T-cell (primary cell): ENCODE data around the gene TMED3. TPM values are rescaled to one million over a fixed set of nuclear protein-coding genes. Genes with fewer than 3 reads are reported as not detected.
"Not testable (repeated sequence)": the region's sequence is repeated elsewhere in the genome, so short reads cannot be mapped to it uniquely, and the experiment has no call there.

Experiments used
- ATAC-seq, 4 experiments: fragments of 200-7000 bp in 3 of 4; fragments of 150-1000 bp in 1 of 4; cut with Tn5 transposase; replicated peaks in 1 of 4; 1 replicate in 3 of 4; 2 replicates in 1 of 4; pipeline ENCODE4 v1.10.0; 2021; ENCODE audit warnings: moderate library complexity in 3 of 4, mild to moderate bottlenecking in 2 of 4, moderate number of reproducible peaks in 1 of 4
- CTCF ChIA-PET, 2 donors: fragments of 300-600 bp; sonication (Branson Sonifier 250); formaldehyde crosslinking; loops; one replicate each; lab custom pipeline; 2022; ENCODE audit warnings: antibody characterized with exemption in 2 of 2; lab: Charles Lee
- POLR2A ChIA-PET, 2 donors: fragments of 300-600 bp; sonication (Branson Sonifier 250); formaldehyde crosslinking; loops; one replicate each; lab custom pipeline; 2022; ENCODE audit warnings: antibody characterized with exemption in 2 of 2; lab: Charles Lee
- DNase-seq, 35 experiments: peaks; one replicate each; pipeline versions ENCODE4 v3.0.0 to v3.0.0-alpha.2; 2013 to 2023
- H3K27ac ChIP-seq: one replicate; pipeline ENCODE4 v1.5.1; 2013; ENCODE audit warnings: low read length
- H3K27me3 ChIP-seq, 2 experiments: replicated peaks in 1 of 2; 1 replicate in 1 of 2; 2 replicates in 1 of 2; pipeline versions ENCODE4 v1.6.1 to v1.7.0; 2013; ENCODE audit warnings: low read length in 1 of 2, mixed read lengths in 1 of 2; ENCODE audit not compliant: control insufficient read depth in 2 of 2, insufficient read depth in 2 of 2; ENCODE audit errors: extremely low read depth in 1 of 2
- H3K36me3 ChIP-seq, 2 donors: 1 replicate in 1 of 2; 2 replicates in 1 of 2; pipeline versions ENCODE4 v1.6.1 to v1.7.0; 2013; ENCODE audit warnings: low read length in 1 of 2; ENCODE audit not compliant: control insufficient read depth in 2 of 2, insufficient read depth in 1 of 2; ENCODE audit errors: extremely low read depth in 1 of 2
- H3K4me1 ChIP-seq, 2 experiments: 1 replicate in 1 of 2; 2 replicates in 1 of 2; pipeline versions ENCODE4 v1.6.1 to v1.7.0; 2013; ENCODE audit warnings: low read length in 2 of 2, mixed read lengths in 1 of 2; ENCODE audit not compliant: insufficient read depth in 2 of 2, control insufficient read depth in 1 of 2; ENCODE audit errors: extremely low read depth in 1 of 2
- H3K4me3 ChIP-seq, 2 donors: 1 replicate in 1 of 2; 2 replicates in 1 of 2; pipeline versions ENCODE4 v1.5.1 to v1.7.0; 2013; ENCODE audit warnings: mild to moderate bottlenecking in 2 of 2, low read length in 1 of 2, moderate library complexity in 1 of 2; ENCODE audit not compliant: control insufficient read depth in 1 of 2; ENCODE audit errors: extremely low read depth in 1 of 2
- H3K9me3 ChIP-seq: 2 replicates; pipeline ENCODE4 v1.7.0; 2013
- H3K27ac Mint-ChIP-seq, 2 donors: one replicate each; pipeline ENCODE4 v1.8.0; 2020 to 2021; ENCODE audit warnings: mild to moderate bottlenecking in 2 of 2, mixed read lengths in 2 of 2
- H3K27me3 Mint-ChIP-seq, 2 donors: one replicate each; pipeline ENCODE4 v1.8.0; 2021 to 2022; ENCODE audit warnings: mixed read lengths in 2 of 2
- H3K36me3 Mint-ChIP-seq: one replicate; pipeline ENCODE4 v1.8.0; 2021; ENCODE audit warnings: mixed read lengths
- H3K4me1 Mint-ChIP-seq, 3 donors: one replicate each; pipeline ENCODE4 v1.8.0; 2020 to 2022; ENCODE audit warnings: mixed read lengths in 3 of 3, mild to moderate bottlenecking in 1 of 3
- H3K4me3 Mint-ChIP-seq, 3 donors: one replicate each; pipeline ENCODE4 v1.8.0; 2020 to 2022; ENCODE audit warnings: mild to moderate bottlenecking in 3 of 3, mixed read lengths in 3 of 3, moderate library complexity in 3 of 3
- H3K9me3 Mint-ChIP-seq, 3 donors: one replicate each; pipeline ENCODE4 v1.8.0; 2020 to 2022; ENCODE audit warnings: mixed read lengths in 3 of 3
- WGBS: methylation state at CpG from one replicate; pipeline ENCODE4 v1.1.5; 2013; ENCODE audit warnings: missing lambda C conversion rate; ENCODE audit not compliant: insufficient coverage; 5-methylcytosine and 5-hydroxymethylcytosine counted together
- total RNA-seq, 35 experiments: library from RNA in 6 of 35; stranded (reverse) in 6 of 35; fragments of 120-200 nt in 1 of 35; gene quantifications; one replicate each; pipeline versions ENCODE4 v1.2.1 to v1.2.4 and lab custom pipeline; 2013 to 2026

TMED3 gene
- total RNA-seq, 5 donors from 2014 or later (not counting 1 experiment from before 2014, with no cell fraction given), result 20.3 to 27.5 (median 23.8) TPM

DNA sequence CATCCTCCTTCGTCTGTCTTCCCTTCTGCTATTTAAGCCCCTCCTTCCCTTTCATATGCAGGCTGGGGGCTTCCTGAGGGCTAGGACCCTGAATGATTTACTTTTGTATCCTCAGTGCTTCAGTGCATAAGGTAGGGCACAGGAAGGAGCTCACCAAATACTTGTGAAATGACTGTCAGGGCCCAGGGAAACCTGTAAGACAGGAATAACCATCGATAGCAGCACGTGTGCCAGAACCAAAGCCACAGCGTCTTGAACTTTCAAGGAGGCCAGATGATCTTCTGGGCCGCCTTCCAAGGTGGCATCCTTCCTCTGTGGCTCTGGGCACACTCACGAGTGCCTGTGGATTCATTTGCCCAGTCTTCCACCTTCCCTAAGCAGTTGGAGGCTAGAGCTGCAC lies 3.9 kb downstream of the TMED3 start:
- no peak for DNase-seq
- Mint-ChIP-seq H3K4me3 (no peak overlapping the region), H3K4me1 (peaks cover 59 to 72% (median 70%) of the 10 kb centered on the region in 3 donors), H3K27me3 (peaks cover 3% of the 10 kb centered on the region in 2 donors), H3K36me3 (peaks cover 67% of the 10 kb centered on the region), H3K9me3 (no peaks in the 10 kb centered on the region), H3K27ac (no peak overlapping the region)
- no peak overlapping the region for H3K4me3 ChIP-seq
- no peaks in the 10 kb centered on the region for H3K27me3 ChIP-seq
- ATAC-seq, result no peak
- H3K27ac ChIP-seq, result no peak overlapping the region
- H3K4me1 ChIP-seq, result peaks cover 8 to 36% of the 10 kb centered on the region in 2 experiments
- H3K36me3 ChIP-seq, result peaks cover 8 to 58% of the 10 kb centered on the region in 2 donors
- no peaks in the 10 kb centered on the region for H3K9me3 ChIP-seq
- POLR2A ChIA-PET, result no interaction called here
- CTCF ChIA-PET, result no interaction called here
- 89% methylated on average over 4 of the region's 6 CpGs for WGBS

DNA sequence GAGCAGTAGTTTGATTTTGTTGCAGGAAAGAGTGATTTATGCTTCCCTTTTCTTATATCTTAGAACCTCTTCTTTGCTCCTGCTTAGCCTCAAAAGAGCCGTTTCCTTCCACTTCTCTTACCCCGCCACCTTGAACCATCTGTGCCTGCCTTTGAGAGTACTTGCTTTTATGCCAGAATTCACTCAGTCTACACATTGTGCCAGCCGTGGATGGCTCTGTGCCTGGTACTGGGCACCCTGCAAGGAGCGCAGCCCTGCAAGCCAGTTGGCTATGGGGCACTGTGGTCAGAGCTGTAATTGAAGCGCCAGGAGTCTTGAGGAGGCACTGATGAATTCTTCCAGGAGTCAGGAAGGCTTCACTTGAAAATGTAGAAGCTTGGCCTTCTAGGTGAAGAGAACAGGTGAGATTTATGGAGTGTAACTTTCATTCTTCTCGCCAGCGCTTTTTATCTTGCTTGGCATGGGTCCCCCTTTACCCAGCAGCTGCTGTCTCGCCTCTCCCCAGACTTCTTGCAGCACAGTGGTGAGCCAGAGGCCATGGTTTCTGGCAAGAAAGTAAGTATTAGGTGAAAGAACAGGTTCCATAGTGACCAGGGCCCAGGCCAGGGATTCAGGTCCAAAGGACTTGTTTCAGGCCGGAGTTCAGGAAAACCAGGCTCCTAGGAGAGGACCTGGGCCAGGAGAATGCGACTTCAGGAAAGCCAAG lies 4.9 kb downstream of the TMED3 start:
- Histone ChIP-seq H3K4me1 (peaks cover 8 to 31% of the 10 kb centered on the region in 2 experiments), H3K27me3 (no peaks in the 10 kb centered on the region), H3K4me3 (no peak overlapping the region), H3K36me3 (peaks cover 12 to 61% of the 10 kb centered on the region in 2 donors), H3K27ac (no peak overlapping the region), H3K9me3 (no peaks in the 10 kb centered on the region)
- H3K27ac Mint-ChIP-seq, result no peak overlapping the region
- no peaks in the 10 kb centered on the region for H3K9me3 Mint-ChIP-seq
- POLR2A ChIA-PET, result interaction anchor here in 1 of 2 donors (0.5 kb wide), 1 partner anchor 812 kb away, joined by 3 read pairs; no protein-coding TSS in a partner anchor
- no peak for DNase-seq
- CTCF ChIA-PET, result no interaction called here
- no peak overlapping the region for H3K4me3 Mint-ChIP-seq
- no peak for ATAC-seq
- peaks cover 72% of the 10 kb centered on the region for H3K36me3 Mint-ChIP-seq
- H3K27me3 Mint-ChIP-seq, result no peaks in the 10 kb centered on the region
- H3K4me1 Mint-ChIP-seq, result peaks cover 59 to 67% (median 65%) of the 10 kb centered on the region in 3 donors
- WGBS, result 100% methylated on average over 4 of the region's 10 CpGs

DNA sequence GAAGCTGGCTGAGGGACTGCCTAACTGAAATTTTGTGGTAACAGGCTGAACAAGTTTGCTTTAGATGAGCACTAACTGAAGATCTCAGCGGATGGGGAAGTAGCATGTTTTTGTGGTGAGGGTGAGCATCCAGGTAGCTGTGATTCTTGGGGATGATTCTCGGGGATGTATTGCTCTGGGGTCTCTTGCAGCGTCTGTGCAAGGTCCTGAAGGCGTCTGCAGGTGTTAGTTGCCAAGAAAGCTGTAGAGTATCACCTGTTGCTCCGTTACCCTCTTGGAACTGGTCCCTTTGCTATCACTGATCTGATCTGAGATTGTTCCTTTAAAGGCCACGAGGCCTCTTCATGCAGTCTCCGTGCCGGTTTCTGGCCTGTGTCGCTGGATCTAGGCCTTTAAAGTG lies 6.0 kb downstream of the TMED3 start:
- no peak for ATAC-seq
- Histone ChIP-seq H3K9me3 (no peaks in the 10 kb centered on the region), H3K4me1 (peaks cover 6 to 25% of the 10 kb centered on the region in 2 experiments), H3K27me3 (no peaks in the 10 kb centered on the region), H3K4me3 (no peak overlapping the region), H3K36me3 (peaks cover 12 to 72% of the 10 kb centered on the region in 2 donors), H3K27ac (no peak overlapping the region)
- CTCF ChIA-PET, result no interaction called here
- H3K4me3 Mint-ChIP-seq, result no peak overlapping the region
- WGBS, result 86% methylated on average over 8 of the region's 9 CpGs
- H3K36me3 Mint-ChIP-seq, result peaks cover 83% of the 10 kb centered on the region
- DNase-seq, result no peak
- H3K27ac Mint-ChIP-seq, result no peak overlapping the region
- POLR2A ChIA-PET, result no interaction called here
- H3K4me1 Mint-ChIP-seq, result peaks cover 60 to 65% (median 64%) of the 10 kb centered on the region in 3 donors
- no peaks in the 10 kb centered on the region for H3K9me3 Mint-ChIP-seq
- no peaks in the 10 kb centered on the region for H3K27me3 Mint-ChIP-seq

- H3K36me3 Mint-ChIP-seq, result peaks cover 89% of the 10 kb centered on the region
- WGBS, result 100% methylated on average over 2 of the region's 9 CpGs
- H3K27ac Mint-ChIP-seq, H3K27ac ChIP-seq, H3K9me3 Mint-ChIP-seq, ATAC-seq, H3K9me3 ChIP-seq, H3K4me3 ChIP-seq, DNase-seq, POLR2A ChIA-PET, H3K27me3 ChIP-seq, CTCF ChIA-PET, H3K4me3 Mint-ChIP-seq, H3K27me3 Mint-ChIP-seq: not testable (repeated sequence)
- H3K4me1 ChIP-seq, result peaks cover 0 to 12% of the 10 kb centered on the region in 2 experiments
- H3K36me3 ChIP-seq, result peaks cover 11 to 78% of the 10 kb centered on the region in 2 donors
- H3K4me1 Mint-ChIP-seq, result peaks cover 35 to 41% (median 39%) of the 10 kb centered on the region in 3 donors
Measured at GRCh38 chr15:79319973-79320372, 9.1 kb downstream of the TMED3 start.

- no peaks in the 10 kb centered on the region for H3K9me3 ChIP-seq
- no peak overlapping the region for H3K27ac ChIP-seq
- no peak overlapping the region for H3K27ac Mint-ChIP-seq
- peaks cover 88% of the 10 kb centered on the region for H3K36me3 Mint-ChIP-seq
- H3K4me3 ChIP-seq, result no peak overlapping the region
- H3K9me3 Mint-ChIP-seq, result no peaks in the 10 kb centered on the region
- 91% methylated on average over 14 of the region's 14 CpGs for WGBS
- DNase-seq (no peak), ATAC-seq (no peak)
- peaks cover 11 to 72% of the 10 kb centered on the region in 2 donors for H3K36me3 ChIP-seq
- ChIA-PET POLR2A (no interaction called here), CTCF (no interaction called here)
- H3K27me3 ChIP-seq, result no peaks in the 10 kb centered on the region
- H3K4me3 Mint-ChIP-seq, result no peak overlapping the region
- H3K4me1 Mint-ChIP-seq, result peaks cover 27 to 28% (median 27%) of the 10 kb centered on the region in 3 donors
- H3K4me1 ChIP-seq, result peaks cover 0 to 5% of the 10 kb centered on the region in 2 experiments
- no peaks in the 10 kb centered on the region for H3K27me3 Mint-ChIP-seq
Measured at GRCh38 chr15:79321876-79322275, 11.0 kb downstream of the TMED3 start.

DNA sequence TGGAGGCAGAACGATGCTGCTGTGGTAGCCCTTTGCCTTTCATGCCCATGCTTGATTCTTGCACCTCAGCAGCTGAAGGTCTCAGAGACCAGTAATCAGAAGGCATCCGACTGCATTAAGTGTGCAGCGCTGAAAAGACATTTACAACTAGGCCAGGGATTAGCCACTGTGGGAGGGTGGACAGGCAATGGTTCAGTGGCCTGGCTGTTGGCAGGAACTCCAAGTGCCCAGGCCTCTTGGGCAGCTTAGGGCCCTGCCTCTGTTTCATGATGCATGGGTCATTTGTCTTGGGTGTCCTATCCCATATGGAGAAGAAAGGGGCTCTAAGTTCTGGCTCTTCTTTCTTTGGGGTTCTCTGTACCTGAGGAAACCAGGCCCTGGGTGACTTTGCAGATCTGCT lies 11.4 kb downstream of the TMED3 start:
- Mint-ChIP-seq H3K36me3 (peaks cover 87% of the 10 kb centered on the region), H3K4me3 (no peak overlapping the region), H3K27me3 (no peaks in the 10 kb centered on the region), H3K4me1 (peaks cover 23 to 24% (median 23%) of the 10 kb centered on the region in 3 donors), H3K9me3 (no peaks in the 10 kb centered on the region), H3K27ac (no peak overlapping the region)
- Histone ChIP-seq H3K27ac (no peak overlapping the region), H3K4me1 (peaks cover 0 to 5% of the 10 kb centered on the region in 2 experiments), H3K4me3 (no peak overlapping the region), H3K9me3 (no peaks in the 10 kb centered on the region), H3K27me3 (no peaks in the 10 kb centered on the region), H3K36me3 (peaks cover 11 to 70% of the 10 kb centered on the region in 2 donors)
- CTCF ChIA-PET, result no interaction called here
- WGBS, result 96% methylated on average over 3 of the region's 3 CpGs
- ATAC-seq (no peak), DNase-seq (no peak)
- POLR2A ChIA-PET, result no interaction called here
